Panc1 (cell line): ENCODE results near the gene KHSRP. TPM values are rescaled to one million over a fixed set of nuclear protein-coding genes. Genes with fewer than 3 reads are reported as not detected.

Experiments used
- ATAC-seq: fragments of 200-7000 bp; cut with Tn5 transposase; 2 replicates; pipeline ENCODE4 v1.9.1; 2020; ENCODE audit warnings: mild to moderate bottlenecking, moderate library complexity
- BruUV-seq: library from RNA; stranded (reverse); fragments of 400-500 nt; replicated peaks from 2 replicates; lab custom pipeline; 2021; lab: Mats Ljungman, UMichigan
- CTCF ChIA-PET: fragments of 300-600 bp; sonication (Branson Sonifier 250); formaldehyde crosslinking; loops from one replicate; lab custom pipeline; 2022; ENCODE audit warnings: antibody characterized with exemption; lab: Charles Lee
- POLR2A ChIA-PET: fragments of 300-600 bp; sonication (Branson Sonifier 250); formaldehyde crosslinking; loops from one replicate; lab custom pipeline; 2022; ENCODE audit warnings: antibody characterized with exemption; lab: Charles Lee
- DNase-seq: peaks from one replicate; pipeline ENCODE4 v3.0.0-alpha.2; 2010; ENCODE audit warnings: low read depth, low spot score
- H3K27ac ChIP-seq: 2 replicates; pipeline ENCODE4 v1.5.1; 2011; ENCODE audit warnings: mild to moderate bottlenecking, low read length, inconsistent platforms
- H3K27me3 ChIP-seq: fragments of 200-500 bp; sonication (Bioruptor generic); 2 replicates; pipeline ENCODE4 v1.6.0; 2014; ENCODE audit warnings: low read length, inconsistent platforms; ENCODE audit not compliant: control insufficient read depth, insufficient read depth
- H3K36me3 ChIP-seq: fragments of 200-500 bp; sonication (Bioruptor generic); 2 replicates; pipeline ENCODE4 v1.5.1; 2014; ENCODE audit warnings: inconsistent platforms, mild to moderate bottlenecking, low read length, moderate library complexity; ENCODE audit not compliant: control insufficient read depth, insufficient read depth
- H3K4me1 ChIP-seq: 2 replicates; pipeline ENCODE4 v1.5.1; 2011; ENCODE audit warnings: inconsistent platforms, mild to moderate bottlenecking, low read length, moderate library complexity; ENCODE audit not compliant: control insufficient read depth, insufficient read depth
- H3K4me3 ChIP-seq, 2 experiments: 2 replicates each; pipeline ENCODE4 v1.5.1; 2011 to 2012; ENCODE audit warnings: low read depth in 2 of 2, low read length in 2 of 2, mild to moderate bottlenecking in 2 of 2, inconsistent platforms in 1 of 2, moderate library complexity in 1 of 2
- H3K9me3 ChIP-seq: fragments of 200-500 bp; sonication (Bioruptor generic); 2 replicates; pipeline ENCODE4 v1.5.1; 2014; ENCODE audit warnings: low read depth, mild to moderate bottlenecking, inconsistent platforms, low read length, moderate library complexity; ENCODE audit not compliant: control insufficient read depth, insufficient read depth
- CTCF ChIP-seq: fragments of 450-650 bp; IDR thresholded peaks from 2 replicates; pipeline ENCODE4 v1.5.1; 2017; ENCODE audit warnings: mild to moderate bottlenecking
- POLR2AphosphoS5 ChIP-seq: IDR thresholded peaks from 2 replicates; pipeline ENCODE4 v1.6.1; 2012; ENCODE audit warnings: mild to moderate bottlenecking, low read depth, low read length, moderate library complexity
- REST ChIP-seq, 2 experiments: IDR thresholded peaks; 2 replicates each; pipeline ENCODE4 v1.6.1; 2011 to 2012; ENCODE audit warnings: low read depth in 2 of 2, control low read depth in 1 of 2, low read length in 1 of 2, mild to moderate bottlenecking in 1 of 2, moderate library complexity in 1 of 2; ENCODE audit not compliant: insufficient read depth in 1 of 2
- SIN3A ChIP-seq: IDR thresholded peaks from 2 replicates; pipeline ENCODE4 v1.6.1; 2012; ENCODE audit warnings: low read depth, mild to moderate bottlenecking, low read length, moderate library complexity, borderline replicate concordance; ENCODE audit not compliant: insufficient read depth
- TCF7L2 ChIP-seq: IDR thresholded peaks from 2 replicates; pipeline ENCODE4 v1.6.1; 2011; ENCODE audit warnings: mild to moderate bottlenecking, low read depth, low read length, inconsistent platforms
- in situ Hi-C: cut with HindIII; loops from 2 replicates; pipeline ENCODE4 v1.10.0; 2016; ENCODE audit warnings: low sequenced_read_pairs, low pct_unique_long_range_greater_than_20kb
- intact Hi-C: fragments of 100-400 bp; cut with micrococcal nuclease; formaldehyde crosslinking; loops from one replicate; pipeline ENCODE4 v1.10.0; 2022; ENCODE audit not compliant: unreplicated experiment
- total RNA-seq: library from RNA; stranded (reverse); gene quantifications from one replicate; pipeline ENCODE4 v1.2.1, GENCODE V29; 2021; ENCODE audit not compliant: unreplicated experiment

Gene KHSRP
- total RNA-seq, 1 experiment from 2014 or later, result 333 TPM

GRCh38 chr19:6406401-6406800, 18.2 kb downstream of the KHSRP start:
- Histone ChIP-seq H3K27me3 (no peaks in the 10 kb centered on the region), H3K27ac (no peak overlapping the region), H3K36me3 (no peaks in the 10 kb centered on the region), H3K9me3 (no peaks in the 10 kb centered on the region), H3K4me1 (no peaks in the 10 kb centered on the region), H3K4me3 (no peak overlapping the region)
- intact Hi-C loops (no loop called here), in situ Hi-C loops (no loop called here)
- no TSS peak for BruUV-seq
- CTCF ChIA-PET, result no interaction called here
- DNase-seq (no peak), ATAC-seq (no peak)
- POLR2A ChIA-PET, result interaction anchor here (0.6 kb wide), 1 partner anchor 25 kb away, joined by 5 read pairs; no protein-coding TSS in a partner anchor
- TF ChIP-seq TCF7L2 (no peak), REST (IDR thresholded peaks at IDR 0.05; ENCODE audit: insufficient read depth in 1 of 2, low read depth in 2 of 2, low read length in 1 of 2) (no peak), POLR2AphosphoS5 (no peak), SIN3A (no peak), CTCF (no peak)

- Histone ChIP-seq H3K36me3 (no peaks in the 10 kb centered on the region), H3K4me3 (no peak overlapping the region), H3K9me3 (no peaks in the 10 kb centered on the region), H3K27me3 (no peaks in the 10 kb centered on the region), H3K4me1 (no peaks in the 10 kb centered on the region), H3K27ac (no peak overlapping the region)
- ATAC-seq (no peak), DNase-seq (no peak)
- CTCF ChIA-PET, result no interaction called here
- TF ChIP-seq TCF7L2 (no peak), POLR2AphosphoS5 (no peak), SIN3A (no peak), REST (IDR thresholded peaks at IDR 0.05; ENCODE audit: insufficient read depth in 1 of 2, low read depth in 2 of 2, low read length in 1 of 2) (no peak), CTCF (no peak)
- POLR2A ChIA-PET, result no interaction called here
- in situ Hi-C loops, result no loop called here
- intact Hi-C loops, result no loop called here
- no TSS peak for BruUV-seq
Observed at GRCh38 chr19:6402837-6403608, 21.6 kb downstream of the KHSRP start.
